Common myeloid progenitor, CD34-positive (primary cell): ENCODE results near the gene CEP83.

Source experiments
- CTCF ChIA-PET: fragments of 350-600 bp; sonication (Branson Sonifier 250); formaldehyde crosslinking; loops from one replicate; lab custom pipeline; 2021; ENCODE audit warnings: antibody characterized with exemption; lab: Charles Lee
- POLR2A ChIA-PET: fragments of 350-600 bp; sonication (Branson Sonifier 250); formaldehyde crosslinking; loops from one replicate; lab custom pipeline; 2021; ENCODE audit warnings: antibody characterized with exemption; lab: Charles Lee
- DNase-seq, 3 donors: peaks; one replicate each; pipeline versions ENCODE4 v3.0.0 to v3.0.0-alpha.2; 2013
- H3K27ac ChIP-seq, 2 experiments: 1 replicate in 1 of 2; 2 replicates in 1 of 2; pipeline ENCODE4 v1.7.0; 2013; ENCODE audit warnings: inconsistent platforms in 2 of 2, low read length in 2 of 2, mild to moderate bottlenecking in 2 of 2, low read depth in 1 of 2, moderate library complexity in 1 of 2; ENCODE audit not compliant: severe bottlenecking in 2 of 2, insufficient read depth in 1 of 2, poor library complexity in 1 of 2
- H3K27me3 ChIP-seq, 5 experiments: replicated peaks in 2 of 5; 1 replicate in 3 of 5; 2 replicates in 2 of 5; pipeline versions ENCODE4 v1.6.1 to v1.7.0; 2013; ENCODE audit warnings: low read length in 4 of 5, mild to moderate bottlenecking in 2 of 5, moderate library complexity in 2 of 5, inconsistent platforms in 1 of 5; ENCODE audit not compliant: insufficient read depth in 5 of 5, control insufficient read depth in 4 of 5
- H3K36me3 ChIP-seq, 4 experiments: 1 replicate in 2 of 4; 2 replicates in 2 of 4; pipeline versions ENCODE4 v1.6.1 to v1.7.0; 2013; ENCODE audit warnings: low read length in 3 of 4, control low read depth in 1 of 4, mild to moderate bottlenecking in 1 of 4; ENCODE audit not compliant: control insufficient read depth in 4 of 4, insufficient read depth in 4 of 4
- H3K4me1 ChIP-seq, 4 experiments: 1 replicate in 3 of 4; 2 replicates in 1 of 4; pipeline versions ENCODE4 v1.6.1 to v1.7.1; 2013; ENCODE audit warnings: low read length in 3 of 4, mild to moderate bottlenecking in 3 of 4, control low read depth in 1 of 4, inconsistent platforms in 1 of 4, moderate library complexity in 1 of 4; ENCODE audit not compliant: control insufficient read depth in 4 of 4, insufficient read depth in 4 of 4; ENCODE audit errors: control extremely low read depth in 1 of 4
- H3K4me3 ChIP-seq, 7 experiments: 1 replicate in 4 of 7; 2 replicates in 3 of 7; pipeline versions ENCODE4 v1.5.1 to v1.7.0; 2013; ENCODE audit warnings: mild to moderate bottlenecking in 7 of 7, low read length in 6 of 7, moderate library complexity in 6 of 7, inconsistent platforms in 2 of 7, low read depth in 2 of 7, control low read depth in 1 of 7; ENCODE audit not compliant: insufficient read depth in 4 of 7, control insufficient read depth in 1 of 7; ENCODE audit errors: extremely low read depth in 1 of 7
- H3K9me3 ChIP-seq, 5 experiments: 1 replicate in 4 of 5; 2 replicates in 1 of 5; pipeline versions ENCODE4 v1.6.1 to v1.7.1; 2013; ENCODE audit warnings: low read length in 4 of 5, mild to moderate bottlenecking in 2 of 5, inconsistent platforms in 1 of 5, low read depth in 1 of 5, moderate library complexity in 1 of 5; ENCODE audit not compliant: control insufficient read depth in 4 of 5, insufficient read depth in 2 of 5; ENCODE audit errors: control extremely low read depth in 1 of 5
- WGBS: methylation state at CpG from one replicate; pipeline ENCODE4 v1.1.5; 2013; ENCODE audit not compliant: insufficient coverage; 5-methylcytosine and 5-hydroxymethylcytosine counted together

The CEP83 gene

DNA sequence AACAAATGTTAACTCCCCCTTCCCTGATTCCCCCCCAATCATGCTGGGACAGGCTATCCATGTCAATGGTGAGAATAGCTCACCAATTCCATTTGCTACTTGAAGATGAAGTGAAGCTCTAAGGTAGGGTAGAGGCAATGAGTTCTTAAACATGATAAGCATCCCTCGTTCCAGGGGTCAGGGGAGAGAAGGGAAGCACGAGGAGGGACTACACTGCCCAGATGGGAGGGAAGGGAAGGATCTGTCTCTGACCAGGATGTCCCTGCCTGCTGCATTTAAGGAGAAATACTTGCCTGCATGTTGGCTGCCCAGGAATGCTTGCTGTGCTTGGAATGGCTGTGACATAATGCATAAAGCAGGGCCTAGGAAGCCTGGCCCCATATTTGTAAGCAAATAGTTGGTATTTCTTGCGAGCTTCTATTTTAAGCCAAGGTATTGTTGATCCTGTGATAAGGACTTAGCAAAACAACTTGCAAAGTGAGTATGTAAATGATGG lies 155.1 kb downstream of the CEP83 start:
- peaks cover 37 to 75% (median 56%) of the 10 kb centered on the region in 4 experiments for H3K36me3 ChIP-seq
- 100% methylated on average over 1 of the region's 3 CpGs for WGBS
- H3K27ac ChIP-seq: no peak overlapping the region
- no peak overlapping the region for H3K4me3 ChIP-seq
- CTCF ChIA-PET: interaction anchor here (0.9 kb wide), 1 partner anchor 15 kb away, joined by 3 read pairs; no protein-coding TSS in a partner anchor
- POLR2A ChIA-PET: no interaction called here
- peaks cover 0 to 2% (median 0%) of the 10 kb centered on the region in 4 experiments for H3K4me1 ChIP-seq
- no peaks in the 10 kb centered on the region for H3K9me3 ChIP-seq
- DNase-seq: no peak
- H3K27me3 ChIP-seq: no peaks in the 10 kb centered on the region

DNA sequence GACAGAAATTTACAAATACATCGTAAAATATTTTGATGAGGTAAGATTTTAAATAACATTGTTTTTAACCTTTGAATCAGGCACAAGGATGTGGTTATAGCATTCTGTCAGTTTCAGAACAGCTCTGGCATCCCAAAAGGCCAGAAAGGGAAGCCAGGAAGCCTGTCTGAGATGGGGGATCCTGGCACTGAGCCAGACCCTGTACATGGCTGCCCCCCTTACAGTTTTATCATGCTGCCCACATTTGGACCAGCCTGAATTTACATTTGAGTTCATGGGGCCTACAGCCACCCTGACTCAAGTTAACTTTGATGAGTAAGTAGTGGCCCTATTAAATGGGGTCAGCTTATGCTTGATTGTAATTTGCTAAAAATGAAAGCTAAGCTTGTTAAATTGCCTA lies 155.7 kb downstream of the CEP83 start:
- Histone ChIP-seq H3K4me3 (no peak overlapping the region), H3K27me3 (no peaks in the 10 kb centered on the region), H3K9me3 (no peaks in the 10 kb centered on the region), H3K4me1 (peaks cover 0 to 2% (median 0%) of the 10 kb centered on the region in 4 experiments), H3K27ac (peak overlapping the region in 1 of 2 experiments; percentile 4), H3K36me3 (peaks cover 36 to 81% (median 57%) of the 10 kb centered on the region in 4 experiments)
- DNase-seq: no peak
- no CpG with 5 or more reads among the region's 1 CpG for WGBS
- CTCF ChIA-PET: interaction anchor here (1.1 kb wide), 1 partner anchor 159 kb away, joined by 3 read pairs; no protein-coding TSS in a partner anchor
- POLR2A ChIA-PET: no interaction called here

DNA sequence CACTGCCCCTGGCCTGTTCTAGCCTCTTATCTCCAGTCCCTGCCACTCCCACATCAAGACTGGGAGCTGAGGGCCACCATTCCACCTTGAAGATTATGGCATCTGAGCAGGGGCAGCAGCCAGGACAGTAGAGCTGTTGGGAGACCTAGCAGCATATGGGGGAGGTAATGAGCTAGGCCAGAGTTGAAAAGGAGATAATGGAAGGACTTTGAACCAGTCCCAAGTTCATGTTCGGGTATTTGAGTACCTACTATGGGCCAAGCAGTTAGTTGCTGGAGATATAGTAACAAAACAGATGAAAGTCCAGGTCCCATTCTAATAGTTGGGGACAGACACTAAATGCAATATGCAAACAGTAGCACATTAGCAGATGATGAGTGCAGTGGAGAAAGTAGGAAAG lies 159.8 kb downstream of the CEP83 start:
- WGBS: 100% methylated on average over 1 of the region's 1 CpG
- Histone ChIP-seq H3K27ac (peak overlapping the region in 1 of 2 experiments; percentile 5), H3K4me3 (no peak overlapping the region), H3K27me3 (no peaks in the 10 kb centered on the region), H3K36me3 (peaks cover 23 to 83% (median 57%) of the 10 kb centered on the region in 4 experiments), H3K4me1 (peaks cover 0 to 2% (median 0%) of the 10 kb centered on the region in 4 experiments), H3K9me3 (no peaks in the 10 kb centered on the region)
- no peak for DNase-seq
- POLR2A ChIA-PET: no interaction called here
- CTCF ChIA-PET: no interaction called here

DNA sequence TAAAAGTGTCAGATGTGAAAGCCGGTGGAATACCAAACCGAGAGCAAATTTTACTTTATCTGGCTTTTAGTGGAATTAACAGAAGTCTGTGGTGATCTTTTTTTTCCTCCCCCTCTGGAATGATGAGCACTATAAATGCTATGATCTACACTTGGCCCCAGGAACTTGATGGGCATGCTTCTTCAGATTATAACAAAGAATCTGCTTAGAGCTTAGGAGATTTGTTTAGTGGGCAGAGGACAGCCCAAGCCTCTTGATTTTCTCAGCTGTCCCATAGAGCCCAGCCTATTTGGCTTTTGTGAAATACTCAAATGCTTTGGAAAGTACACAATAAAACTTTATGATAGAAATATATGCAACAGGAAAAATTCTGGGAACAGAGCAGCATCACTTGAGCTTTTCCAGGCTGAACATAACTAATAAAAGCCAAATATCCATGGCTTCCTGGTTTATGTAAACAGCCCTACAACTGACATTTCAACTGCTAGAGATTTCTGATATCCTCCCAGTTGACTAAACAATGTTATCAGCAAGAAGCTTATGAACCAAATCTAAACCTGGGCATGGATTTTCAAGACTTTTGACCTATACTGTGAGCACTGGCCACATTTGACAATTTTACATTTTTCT lies 161.7 kb downstream of the CEP83 start:
- no peaks in the 10 kb centered on the region for H3K9me3 ChIP-seq
- H3K27ac ChIP-seq: no peak overlapping the region
- no peaks in the 10 kb centered on the region for H3K27me3 ChIP-seq
- no peaks in the 10 kb centered on the region for H3K4me1 ChIP-seq
- WGBS: no CpG with 5 or more reads among the region's 2 CpGs
- H3K4me3 ChIP-seq: no peak overlapping the region
- ChIA-PET CTCF (interaction anchor here (0.6 to 1.6 kb wide), 6 partner anchors 8 to 153 kb away, joined by 3 to 5 read pairs (median 4); no protein-coding TSS in a partner anchor), POLR2A (no interaction called here)
- no peak for DNase-seq
- H3K36me3 ChIP-seq: peaks cover 26 to 77% (median 46%) of the 10 kb centered on the region in 4 experiments

DNA sequence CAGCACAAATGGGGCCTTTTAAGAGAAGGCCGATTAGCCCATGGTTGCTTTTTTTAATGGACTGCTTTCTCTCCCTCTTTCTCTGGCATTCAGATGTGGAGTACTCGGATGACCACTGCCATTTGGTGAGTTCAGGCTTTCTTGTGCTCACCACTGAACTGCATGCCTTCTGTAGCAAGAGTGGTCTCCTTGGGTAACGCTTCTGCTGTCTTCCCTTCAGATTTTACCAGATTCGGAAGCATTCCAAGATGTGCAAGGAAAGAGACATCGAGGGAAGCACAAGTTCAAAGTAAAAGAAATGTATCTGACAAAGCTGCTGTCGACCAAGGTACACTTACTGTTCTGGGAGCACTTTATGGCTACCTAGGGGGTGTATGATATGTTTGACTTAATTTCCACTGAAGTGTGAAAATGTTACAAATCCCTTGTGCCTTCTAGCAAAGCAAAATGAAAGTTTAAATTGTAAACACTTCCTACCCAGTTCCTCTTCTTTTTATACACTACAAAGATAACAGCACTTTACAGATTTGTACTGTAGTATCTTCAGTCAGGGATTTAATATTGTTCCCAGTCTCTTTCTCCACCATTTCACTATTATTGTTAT lies 162.5 kb downstream of the CEP83 start:
- Histone ChIP-seq H3K9me3 (no peaks in the 10 kb centered on the region), H3K36me3 (peaks cover 26 to 71% (median 42%) of the 10 kb centered on the region in 4 experiments), H3K4me3 (no peak overlapping the region), H3K27ac (no peak overlapping the region), H3K4me1 (no peaks in the 10 kb centered on the region), H3K27me3 (no peaks in the 10 kb centered on the region)
- WGBS: 100% methylated on average over 5 of the region's 6 CpGs
- DNase-seq: no peak
- POLR2A ChIA-PET: no interaction called here
- CTCF ChIA-PET: interaction anchor here (1.0 to 1.3 kb wide), 3 partner anchors 9 to 152 kb away, joined by 3 to 4 read pairs (median 4); no protein-coding TSS in a partner anchor

DNA sequence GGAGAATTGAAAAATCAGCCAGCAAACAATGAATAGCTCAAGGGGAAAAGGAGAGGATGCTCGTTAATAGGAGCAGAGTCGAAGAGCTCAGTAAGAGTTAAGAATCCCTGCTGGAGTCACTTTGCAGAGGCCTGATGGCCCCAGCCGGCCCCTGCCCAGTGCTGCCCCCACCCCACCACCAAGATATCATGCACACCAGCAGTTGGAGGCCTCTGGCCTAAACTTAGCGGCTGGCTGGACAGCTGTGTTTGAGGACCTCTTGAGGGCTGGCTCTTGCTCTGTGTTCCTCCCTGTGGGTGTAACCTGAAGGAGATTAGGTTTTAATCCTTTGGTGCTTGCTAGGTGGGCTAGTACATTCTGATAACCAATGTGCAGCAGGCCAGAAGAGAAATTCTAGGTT lies 169.3 kb downstream of the CEP83 start:
- Histone ChIP-seq H3K9me3 (no peaks in the 10 kb centered on the region), H3K36me3 (peaks cover 14 to 49% (median 30%) of the 10 kb centered on the region in 4 experiments), H3K4me3 (no peak overlapping the region), H3K4me1 (no peaks in the 10 kb centered on the region), H3K27ac (no peak overlapping the region), H3K27me3 (no peaks in the 10 kb centered on the region)
- CTCF ChIA-PET: interaction anchor here (0.7 to 1.7 kb wide), 6 partner anchors 14 to 240 kb away, joined by 3 to 5 read pairs (median 3); partner anchors contain the start of gene PLXNC1
- no peak for DNase-seq
- 92% methylated on average over 2 of the region's 4 CpGs for WGBS
- POLR2A ChIA-PET: interaction anchor here (1.3 kb wide), 1 partner anchor 142 kb away, joined by 3 read pairs; the partner anchor contains the start of gene PLXNC1
